HepG2 (cell line): ENCODE data around the gene GART. TPM values are rescaled to one million over a fixed set of nuclear protein-coding genes. Genes with fewer than 3 reads are reported as not detected.
A peak's percentile ranks its signal among the peaks of the same experiment; 100 is the strongest.

Experiments used
- ELF1 ChIP-seq: sonication (generic); formaldehyde crosslinking; IDR thresholded peaks from 2 replicates; pipeline ENCODE4 v1.4.0; 2020; ENCODE audit warnings: missing genetic modification reagents
- ELF3 ChIP-seq: IDR thresholded peaks from 2 replicates; pipeline ENCODE4 v1.6.1; 2016; ENCODE audit warnings: missing genetic modification reagents, missing compliant biosample characterization
- ETV5 ChIP-seq: IDR thresholded peaks from 2 replicates; pipeline ENCODE4 v1.6.1; 2018; ENCODE audit warnings: missing biosample characterization, missing genetic modification reagents, inconsistent platforms, borderline replicate concordance
- GLI4 ChIP-seq: sonication (generic); formaldehyde crosslinking; IDR thresholded peaks from 2 replicates; pipeline ENCODE4 v1.5.1; 2020; ENCODE audit warnings: missing genetic modification reagents, mild to moderate bottlenecking, moderate library complexity, borderline replicate concordance
- GMEB1 ChIP-seq: sonication (generic); formaldehyde crosslinking; IDR thresholded peaks from 2 replicates; pipeline ENCODE4 v1.5.1; 2020; ENCODE audit warnings: missing genetic modification reagents, mild to moderate bottlenecking, borderline replicate concordance
- HES4 ChIP-seq: sonication (generic); formaldehyde crosslinking; IDR thresholded peaks from 2 replicates; pipeline ENCODE4 v1.9.0; 2021; ENCODE audit warnings: mild to moderate bottlenecking, missing genetic modification reagents, borderline replicate concordance
- KLF13 ChIP-seq: sonication (generic); formaldehyde crosslinking; IDR thresholded peaks from 2 replicates; pipeline ENCODE4 v1.4.0; 2020; ENCODE audit warnings: mild to moderate bottlenecking, missing genetic modification reagents
- MYPOP ChIP-seq: sonication (generic); formaldehyde crosslinking; IDR thresholded peaks from 2 replicates; pipeline ENCODE4 v1.8.1; 2023; ENCODE audit warnings: mild to moderate bottlenecking, moderate library complexity, missing genetic modification reagents
- NCOR1 ChIP-seq: fragments of 200-600 bp; sonication (generic); IDR thresholded peaks from 2 replicates; pipeline ENCODE4 v1.7.0; 2017; ENCODE audit warnings: antibody characterized with exemption, low read length, borderline replicate concordance
- POLR2G ChIP-seq: fragments of 200-400 bp; formaldehyde crosslinking; IDR thresholded peaks from 2 replicates; pipeline ENCODE4 v1.6.1; 2018; ENCODE audit warnings: mild to moderate bottlenecking, low read depth, low read length, moderate library complexity
- THAP9 ChIP-seq: sonication (generic); formaldehyde crosslinking; IDR thresholded peaks from 2 replicates; pipeline ENCODE4; 2020; ENCODE audit warnings: missing genetic modification reagents, mild to moderate bottlenecking, borderline replicate concordance
- XRCC5 ChIP-seq: fragments of 200-400 bp; formaldehyde crosslinking; optimal IDR thresholded peaks from 2 replicates; pipeline ENCODE3; 2017; ENCODE audit warnings: mild to moderate bottlenecking, low read length
- ZBTB34 ChIP-seq: sonication (generic); formaldehyde crosslinking; IDR thresholded peaks from 2 replicates; pipeline ENCODE4 v1.8.0; 2022; ENCODE audit warnings: mild to moderate bottlenecking, missing genetic modification reagents
- ZNF281 ChIP-seq: sonication (generic); formaldehyde crosslinking; IDR thresholded peaks from 2 replicates; pipeline ENCODE4 v1.4.0; 2020; ENCODE audit warnings: missing genetic modification reagents, borderline replicate concordance
- ZNF441 ChIP-seq: sonication (generic); formaldehyde crosslinking; IDR thresholded peaks from 2 replicates; pipeline ENCODE4 v1.7.0; 2021; ENCODE audit warnings: missing genetic modification reagents, borderline replicate concordance
- ZNF792 ChIP-seq: IDR thresholded peaks from 2 replicates; pipeline ENCODE4 v1.6.1; 2016
- polyA plus RNA-seq, 8 experiments: library from polyadenylated mRNA; depleted of rRNA in 3 of 8; stranded (reverse) in 7 of 8; unstranded in 1 of 8; fragments of >200 nt; fragmentation: Illumina TruSeq in 4 of 8; extraction: Trizol in 4 of 8; gene quantifications; 2 replicates each; pipeline versions ENCODE4 v1.2.1 to v1.2.3, GENCODE V29; 2011 to 2016; ENCODE audit warnings: low read depth in 4 of 8, missing spikeins in 1 of 8, mixed read lengths in 1 of 8; ENCODE audit not compliant: insufficient read depth in 1 of 8
- total RNA-seq, 5 experiments: library from RNA; depleted of rRNA; stranded (reverse); fragments of >200 nt; fragmentation: Illumina TruSeq; extraction: Trizol; gene quantifications; 2 replicates each; pipeline ENCODE4 v1.2.3, GENCODE V29; 2016; ENCODE audit warnings: low read depth in 1 of 5

The GART gene
- total and polyA plus RNA-seq, 2 of the 13 experiments (the other 11 are each of a cell fraction or from before 2014, with no cell fraction given), result 17.9 to 109 TPM

- peak; percentile 93 for TF ChIP-seq GMEB1 (CRISPR knock-in tag)
- TF ChIP-seq KLF13 (CRISPR knock-in tag), result no peak
- peak; percentile 96 for TF ChIP-seq THAP9 (CRISPR knock-in tag)
- no peak for TF ChIP-seq NCOR1
- TF ChIP-seq XRCC5, result peak; percentile 23
- peak; percentile 41; the same call in 1 of the 2 replicates for TF ChIP-seq HES4 (CRISPR knock-in tag)
- peak; percentile 88 for TF ChIP-seq POLR2G
- TF ChIP-seq ELF3 (CRISPR knock-in tag), result peak; percentile 22; the same call in 1 of the 2 replicates
- TF ChIP-seq ZNF792 (CRISPR knock-in tag), result 0 out of 2 replicates have a peak, but pooled peaks have one; percentile 20
- TF ChIP-seq ELF1 (CRISPR knock-in tag), result peak; percentile 54
- TF ChIP-seq GLI4 (CRISPR knock-in tag), result peak; percentile 64; the same call in 1 of the 2 replicates
- TF ChIP-seq MYPOP, result peak; percentile 95
- TF ChIP-seq ZBTB34 (CRISPR knock-in tag), result no peak
- peak; percentile 30; the same call in 1 of the 2 replicates for TF ChIP-seq ZNF281 (CRISPR knock-in tag)
- TF ChIP-seq ETV5 (CRISPR knock-in tag), result peak; percentile 6; the same call in 1 of the 2 replicates
- 0 out of 2 replicates have a peak, but pooled peaks have one; percentile 12 for TF ChIP-seq ZNF441
Measured at GRCh38 chr21:33542640-33543504, 955 bp upstream of the GART start, which contains the start of gene SON (continued).
